ENCODE measurements around the gene KHK.

The KHK gene

DNA sequence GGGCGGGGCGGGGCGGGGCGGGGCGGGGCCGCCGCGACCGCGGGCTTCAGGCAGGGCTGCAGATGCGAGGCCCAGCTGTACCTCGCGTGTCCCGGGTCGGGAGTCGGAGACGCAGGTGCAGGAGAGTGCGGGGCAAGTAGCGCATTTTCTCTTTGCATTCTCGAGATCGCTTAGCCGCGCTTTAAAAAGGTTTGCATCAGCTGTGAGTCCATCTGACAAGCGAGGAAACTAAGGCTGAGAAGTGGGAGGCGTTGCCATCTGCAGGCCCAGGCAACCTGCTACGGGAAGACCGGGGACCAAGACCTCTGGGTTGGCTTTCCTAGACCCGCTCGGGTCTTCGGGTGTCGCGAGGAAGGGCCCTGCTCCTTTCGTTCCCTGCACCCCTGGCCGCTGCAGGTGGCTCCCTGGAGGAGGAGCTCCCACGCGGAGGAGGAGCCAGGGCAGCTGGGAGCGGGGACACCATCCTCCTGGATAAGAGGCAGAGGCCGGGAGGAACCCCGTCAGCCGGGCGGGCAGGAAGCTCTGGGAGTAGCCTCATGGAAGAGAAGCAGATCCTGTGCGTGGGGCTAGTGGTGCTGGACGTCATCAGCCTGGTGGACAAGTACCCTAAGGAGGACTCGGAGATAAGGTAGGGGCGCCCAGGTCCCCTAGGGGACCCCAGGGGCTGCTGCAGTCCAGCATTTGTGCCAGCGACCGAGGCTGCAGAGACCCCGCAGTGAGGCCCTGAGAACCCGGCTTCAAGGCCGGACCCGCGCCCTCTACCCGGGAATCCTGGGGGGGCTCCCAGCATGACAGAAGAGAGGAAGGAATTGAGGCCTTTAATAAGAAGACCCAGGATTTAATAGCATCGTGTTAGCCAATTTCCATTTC lies at the start of gene KHK:
TSS of gene KHK (plus strand) at position 49 of the 870 bp plus-strand sequence. CDS start at position 537, 488 bp downstream.
- no peak for TF ChIP-seq GATA2 (IDR thresholded peaks at IDR 0.05; ENCODE audit: low read depth, low read length)

- TF ChIP-seq GATA2 (IDR thresholded peaks at IDR 0.05; ENCODE audit: low read depth, low read length) (no peak), GATA3 (IDR thresholded peaks at IDR 0.05; ENCODE audit: low read depth, low read length) (no peak)
Measured at GRCh38 chr2:27038012-27038411, 48.6 kb upstream of the KHK start.

- TF ChIP-seq GATA3 (IDR thresholded peaks at IDR 0.05; ENCODE audit: low read depth, low read length) = no peak
- TF ChIP-seq GATA2 (IDR thresholded peaks at IDR 0.05; ENCODE audit: low read depth, low read length) = no peak
Measured at GRCh38 chr2:27038631-27039339, 47.8 kb upstream of the KHK start.

- no peak for TF ChIP-seq GATA3 (IDR thresholded peaks at IDR 0.05; ENCODE audit: low read depth, low read length)
- no peak for TF ChIP-seq GATA2 (IDR thresholded peaks at IDR 0.05; ENCODE audit: low read depth, low read length)
Measured at GRCh38 chr2:27039426-27039825, 47.1 kb upstream of the KHK start.

DNA sequence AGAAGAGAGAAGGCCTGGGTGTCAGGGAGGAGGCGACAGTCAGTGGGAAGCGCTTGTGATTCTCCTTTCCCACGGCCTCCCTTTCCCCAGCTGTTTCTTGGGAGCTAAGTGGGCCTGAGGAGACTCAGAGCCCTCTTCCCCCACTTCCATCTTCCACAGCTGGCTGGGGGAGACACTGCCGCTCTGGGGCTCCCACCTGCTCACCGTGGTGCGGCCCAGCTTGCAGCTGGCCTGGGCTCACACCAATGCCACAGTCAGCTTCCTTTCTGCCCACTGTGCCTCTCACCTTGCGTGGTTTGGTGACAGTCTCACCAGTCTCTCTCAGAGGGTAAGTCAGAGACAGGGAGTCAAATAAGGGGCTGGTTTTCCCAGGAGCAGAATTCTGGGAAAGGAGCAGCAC lies 46.7 kb upstream of the KHK start:
- TF ChIP-seq GATA3 (IDR thresholded peaks at IDR 0.05; ENCODE audit: low read depth, low read length) (no peak), GATA2 (IDR thresholded peaks at IDR 0.05; ENCODE audit: low read depth, low read length) (no peak)

DNA sequence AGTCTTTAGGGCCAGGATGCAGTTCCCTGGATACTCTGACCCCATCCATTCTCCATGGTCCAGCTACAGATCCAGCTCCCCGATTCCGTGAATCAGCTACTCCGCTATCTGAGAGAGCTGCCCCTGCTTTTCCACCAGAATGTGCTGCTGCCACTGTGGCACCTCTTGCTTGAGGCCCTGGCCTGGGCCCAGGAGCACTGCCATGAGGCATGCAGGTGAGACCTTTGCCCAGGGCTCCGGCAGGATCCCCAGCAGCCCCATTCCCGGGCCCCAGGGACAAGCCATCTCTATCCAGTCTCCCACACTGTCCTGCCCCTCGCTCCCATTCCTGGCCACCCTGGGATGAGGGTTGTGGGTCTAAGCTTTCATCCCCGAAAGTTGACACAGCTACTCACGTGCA lies 46.3 kb upstream of the KHK start:
- TF ChIP-seq GATA2 (IDR thresholded peaks at IDR 0.05; ENCODE audit: low read depth, low read length) (no peak), GATA3 (IDR thresholded peaks at IDR 0.05; ENCODE audit: low read depth, low read length) (no peak)

DNA sequence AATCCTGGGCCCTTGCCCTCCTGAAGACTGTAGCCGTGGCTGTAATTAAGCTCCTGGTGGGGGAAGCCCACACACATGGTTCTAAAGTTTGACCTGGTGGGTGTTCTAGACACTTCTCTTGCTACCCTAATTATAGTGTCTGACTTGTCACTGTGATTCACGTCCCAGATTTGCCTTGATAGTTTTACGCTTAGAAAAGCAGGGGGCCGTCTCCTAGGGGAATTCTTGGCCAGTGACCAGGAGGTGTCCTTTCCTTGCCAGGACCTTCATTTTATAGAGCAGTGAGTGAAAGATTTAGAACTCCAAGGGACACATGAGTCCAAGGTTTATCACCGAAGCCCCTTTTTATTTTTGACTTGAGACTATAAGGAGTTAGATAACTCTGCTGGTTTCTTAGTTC lies 44.8 kb upstream of the KHK start:
- TF ChIP-seq GATA2 (IDR thresholded peaks at IDR 0.05; ENCODE audit: low read depth, low read length) (no peak), GATA3 (IDR thresholded peaks at IDR 0.05; ENCODE audit: low read depth, low read length) (no peak)

- TF ChIP-seq GATA3 (IDR thresholded peaks at IDR 0.05; ENCODE audit: low read depth, low read length) (no peak), GATA2 (IDR thresholded peaks at IDR 0.05; ENCODE audit: low read depth, low read length) (no peak)
Measured at GRCh38 chr2:27042159-27042661, 44.4 kb upstream of the KHK start.

GRCh38 chr2:27042985-27043634 lies 43.5 kb upstream of the KHK start:
- TF ChIP-seq GATA2 (IDR thresholded peaks at IDR 0.05; ENCODE audit: low read depth, low read length) (no peak), GATA3 (IDR thresholded peaks at IDR 0.05; ENCODE audit: low read depth, low read length) (no peak)

DNA sequence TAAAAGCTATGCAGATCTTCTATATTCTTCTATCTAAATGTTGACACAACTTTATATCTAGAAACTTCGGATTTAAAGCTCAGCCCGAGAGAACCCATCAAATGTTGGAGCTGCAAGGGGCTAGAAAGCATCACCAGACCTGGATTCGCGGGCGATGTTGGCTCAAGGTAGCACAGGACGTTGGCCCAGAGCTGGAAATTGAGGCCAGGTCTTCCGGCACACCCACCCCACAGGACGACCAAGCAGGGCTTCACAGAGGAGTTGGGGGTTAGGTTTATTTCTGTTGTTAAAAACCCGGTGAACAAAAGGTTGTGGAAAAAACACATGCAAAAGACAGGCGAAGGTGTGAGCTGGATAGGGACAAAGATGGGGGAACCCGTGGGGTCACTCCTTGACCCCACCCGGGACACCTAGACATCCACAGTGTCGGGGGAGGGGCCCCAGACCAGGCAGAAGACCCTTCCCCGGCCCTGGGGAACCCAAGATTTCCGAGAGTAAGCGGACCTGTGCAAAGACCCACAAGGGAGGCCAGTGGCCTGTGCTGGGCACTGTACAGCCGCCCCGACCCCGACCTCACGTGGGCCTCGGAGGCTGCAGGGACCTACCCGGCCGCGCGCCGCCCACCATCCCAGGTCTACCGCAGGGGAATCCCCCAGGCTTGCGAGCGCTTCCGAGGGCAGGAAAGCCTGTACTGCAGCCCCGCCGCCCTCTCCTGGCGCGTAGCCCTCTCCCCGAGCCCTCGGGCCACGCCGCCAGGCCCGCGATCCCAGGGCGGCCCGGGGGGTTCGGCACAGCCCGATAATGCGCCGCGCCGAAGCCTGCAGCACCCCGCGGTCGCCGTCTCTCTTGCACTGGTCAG lies 36.9 kb upstream of the KHK start:
- no peak for TF ChIP-seq GATA2 (IDR thresholded peaks at IDR 0.05; ENCODE audit: low read depth, low read length)
- no peak for TF ChIP-seq GATA3 (IDR thresholded peaks at IDR 0.05; ENCODE audit: low read depth, low read length)

GRCh38 chr2:27050281-27050995 lies 36.1 kb upstream of the KHK start:
- TF ChIP-seq GATA3 (IDR thresholded peaks at IDR 0.05; ENCODE audit: low read depth, low read length) (no peak), GATA2 (IDR thresholded peaks at IDR 0.05; ENCODE audit: low read depth, low read length) (peak; percentile 96)

DNA sequence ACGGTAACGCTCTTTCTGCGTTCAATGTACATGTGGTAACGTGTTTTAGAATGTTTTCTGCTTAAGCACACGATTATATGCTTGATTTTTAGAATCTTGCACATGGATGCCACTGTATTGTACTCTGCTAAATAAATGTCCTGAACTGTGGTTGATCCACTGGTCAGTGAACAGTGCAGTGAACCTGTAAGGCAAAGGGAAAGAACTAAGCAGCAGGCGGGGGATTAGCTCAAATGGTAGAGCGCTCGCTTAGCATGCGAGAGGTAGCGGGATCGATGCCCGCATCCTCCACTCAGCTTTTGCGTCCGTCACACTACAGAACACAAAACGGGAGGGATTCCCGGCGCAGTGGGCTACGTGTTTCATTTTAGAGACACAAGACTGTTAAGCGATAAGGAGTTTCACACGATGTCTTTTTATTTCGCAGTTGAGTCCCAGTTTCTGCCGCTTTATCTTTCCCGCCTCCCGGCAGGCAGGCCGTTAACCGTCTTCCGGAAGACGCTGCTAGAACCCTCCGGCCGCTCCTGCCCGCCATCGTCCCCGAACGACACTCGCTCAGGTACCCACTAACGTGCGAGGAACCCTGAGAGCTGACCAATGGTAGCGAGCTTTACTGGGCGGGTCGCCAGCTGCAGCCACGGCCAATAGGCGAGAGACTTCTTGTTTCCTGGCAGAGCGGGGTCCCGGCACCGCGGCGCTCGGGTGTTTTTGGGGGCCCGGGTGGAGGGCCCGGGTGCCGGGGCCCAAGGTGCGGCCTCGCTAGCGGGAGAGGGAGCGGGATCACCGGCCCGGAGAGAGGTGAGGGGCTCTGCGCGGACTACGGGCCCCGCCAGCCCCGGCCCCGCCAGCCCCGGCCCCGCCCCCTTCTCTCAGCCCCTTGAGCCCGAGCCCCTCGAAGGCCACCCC lies 35.3 kb upstream of the KHK start, which contains the start of gene AGBL5:
TSS of gene AGBL5 (plus strand) at position 673 of the 906 bp plus-strand sequence. CDS start 1,291 bp downstream, outside the sequence.
- no peak for TF ChIP-seq GATA3 (IDR thresholded peaks at IDR 0.05; ENCODE audit: low read depth, low read length)
- peak; percentile 6; the same call in 1 of the 2 replicates for TF ChIP-seq GATA2 (IDR thresholded peaks at IDR 0.05; ENCODE audit: low read depth, low read length)
